ENCODE measurements around the gene RTN4IP1. TPM values are rescaled to one million over a fixed set of nuclear protein-coding genes. Genes with fewer than 3 reads are reported as not detected.
"Not testable (repeated sequence)": the region's sequence is repeated elsewhere in the genome, so short reads cannot be mapped to it uniquely, and the experiment has no call there.

RTN4IP1 gene
- total RNA-seq, 1 donor, result 2.9 TPM

GRCh38 chr6:106574741-106575458 lies 54.4 kb downstream of the RTN4IP1 start:
- Histone ChIP-seq H3K27me3 (ENCODE audit: insufficient read depth, low read length) (no peaks in the 10 kb centered on the region), H3K4me3 (ENCODE audit: low read length) (no peak overlapping the region), H3K4me1 (ENCODE audit: insufficient read depth, low read length) (peaks cover 14% of the 10 kb centered on the region), H3K9me3 (ENCODE audit: low read depth, low read length) (no peaks in the 10 kb centered on the region)

GRCh38 chr6:106572875-106573585 lies 56.3 kb downstream of the RTN4IP1 start:
- peaks cover 14% of the 10 kb centered on the region for H3K4me1 ChIP-seq (ENCODE audit: insufficient read depth, low read length)

GRCh38 chr6:106572436-106572835 lies 56.9 kb downstream of the RTN4IP1 start:
- Histone ChIP-seq H3K4me1 (ENCODE audit: insufficient read depth, low read length) (peaks cover 14% of the 10 kb centered on the region), H3K27me3 (ENCODE audit: insufficient read depth, low read length) (no peaks in the 10 kb centered on the region), H3K9me3 (ENCODE audit: low read depth, low read length) (no peaks in the 10 kb centered on the region), H3K4me3 (ENCODE audit: low read length) (no peak overlapping the region)

More at GRCh38 chr6:106572875-106573585, 56.3 kb downstream of the RTN4IP1 start:
- Histone ChIP-seq H3K27me3 (ENCODE audit: insufficient read depth, low read length) (no peaks in the 10 kb centered on the region), H3K4me3 (ENCODE audit: low read length) (no peak overlapping the region), H3K9me3 (ENCODE audit: low read depth, low read length) (no peaks in the 10 kb centered on the region)

GRCh38 chr6:106569428-106569827 lies 59.9 kb downstream of the RTN4IP1 start:
- Histone ChIP-seq H3K4me1 (ENCODE audit: insufficient read depth, low read length) (peaks cover 19% of the 10 kb centered on the region), H3K9me3 (ENCODE audit: low read depth, low read length) (no peaks in the 10 kb centered on the region), H3K27me3 (ENCODE audit: insufficient read depth, low read length) (no peaks in the 10 kb centered on the region), H3K4me3 (ENCODE audit: low read length) (no peak overlapping the region)

- Histone ChIP-seq H3K4me3 (ENCODE audit: low read length) (no peak overlapping the region), H3K27me3 (ENCODE audit: insufficient read depth, low read length) (no peaks in the 10 kb centered on the region), H3K4me1 (ENCODE audit: insufficient read depth, low read length) (peaks cover 17% of the 10 kb centered on the region), H3K9me3 (ENCODE audit: low read depth, low read length) (no peaks in the 10 kb centered on the region)
Measured at GRCh38 chr6:106568530-106568929, 60.8 kb downstream of the RTN4IP1 start.

- Histone ChIP-seq H3K4me1 (ENCODE audit: insufficient read depth, low read length) (peaks cover 29% of the 10 kb centered on the region), H3K27me3 (ENCODE audit: insufficient read depth, low read length) (no peaks in the 10 kb centered on the region), H3K4me3 (ENCODE audit: low read length) (no peak overlapping the region), H3K9me3 (ENCODE audit: low read depth, low read length) (no peaks in the 10 kb centered on the region)
Measured at GRCh38 chr6:106564476-106564875, 64.8 kb downstream of the RTN4IP1 start.

GRCh38 chr6:106563614-106564013 lies 65.7 kb downstream of the RTN4IP1 start:
- Histone ChIP-seq H3K4me3 (ENCODE audit: low read length) (no peak overlapping the region), H3K27me3 (ENCODE audit: insufficient read depth, low read length) (no peaks in the 10 kb centered on the region), H3K4me1 (ENCODE audit: insufficient read depth, low read length) (peaks cover 29% of the 10 kb centered on the region), H3K9me3 (ENCODE audit: low read depth, low read length) (no peaks in the 10 kb centered on the region)

- Histone ChIP-seq H3K9me3 (ENCODE audit: low read depth, low read length) (no peaks in the 10 kb centered on the region), H3K27me3 (ENCODE audit: insufficient read depth, low read length) (no peaks in the 10 kb centered on the region), H3K4me1 (ENCODE audit: insufficient read depth, low read length) (peaks cover 35% of the 10 kb centered on the region), H3K4me3 (ENCODE audit: low read length) (no peak overlapping the region)
Measured at GRCh38 chr6:106561686-106562405, 67.5 kb downstream of the RTN4IP1 start.

GRCh38 chr6:106560996-106561685 lies 68.2 kb downstream of the RTN4IP1 start:
- Histone ChIP-seq H3K4me3 (ENCODE audit: low read length) (no peak overlapping the region), H3K9me3 (ENCODE audit: low read depth, low read length) (no peaks in the 10 kb centered on the region), H3K27me3 (ENCODE audit: insufficient read depth, low read length) (no peaks in the 10 kb centered on the region), H3K4me1 (ENCODE audit: insufficient read depth, low read length) (peaks cover 32% of the 10 kb centered on the region)

- H3K4me1 ChIP-seq (ENCODE audit: insufficient read depth, low read length), result peaks cover 30% of the 10 kb centered on the region
- not testable (repeated sequence) for H3K27me3 ChIP-seq (ENCODE audit: insufficient read depth, low read length); H3K9me3 ChIP-seq (ENCODE audit: low read depth, low read length); H3K4me3 ChIP-seq (ENCODE audit: low read length)
Measured at GRCh38 chr6:106559659-106560058, 69.6 kb downstream of the RTN4IP1 start.

- Histone ChIP-seq H3K4me3 (ENCODE audit: low read length) (no peak overlapping the region), H3K27me3 (ENCODE audit: insufficient read depth, low read length) (no peaks in the 10 kb centered on the region), H3K4me1 (ENCODE audit: insufficient read depth, low read length) (peaks cover 30% of the 10 kb centered on the region), H3K9me3 (ENCODE audit: low read depth, low read length) (no peaks in the 10 kb centered on the region)
Measured at GRCh38 chr6:106558364-106558763, 70.9 kb downstream of the RTN4IP1 start.

GRCh38 chr6:106557837-106558236 lies 71.5 kb downstream of the RTN4IP1 start:
- H3K9me3 ChIP-seq (ENCODE audit: low read depth, low read length), result no peaks in the 10 kb centered on the region
- H3K4me3 ChIP-seq (ENCODE audit: low read length), result no peak overlapping the region
- peaks cover 26% of the 10 kb centered on the region for H3K4me1 ChIP-seq (ENCODE audit: insufficient read depth, low read length)

GRCh38 chr6:106556368-106556960 lies 72.8 kb downstream of the RTN4IP1 start:
- Histone ChIP-seq H3K4me1 (ENCODE audit: insufficient read depth, low read length) (peaks cover 19% of the 10 kb centered on the region), H3K27me3 (ENCODE audit: insufficient read depth, low read length) (no peaks in the 10 kb centered on the region), H3K4me3 (ENCODE audit: low read length) (no peak overlapping the region), H3K9me3 (ENCODE audit: low read depth, low read length) (no peaks in the 10 kb centered on the region)

More at GRCh38 chr6:106557837-106558236, 71.5 kb downstream of the RTN4IP1 start:
- H3K27me3 ChIP-seq (ENCODE audit: insufficient read depth, low read length), result no peaks in the 10 kb centered on the region

GRCh38 chr6:106555767-106556166 lies 73.5 kb downstream of the RTN4IP1 start:
- no peak overlapping the region for H3K4me3 ChIP-seq (ENCODE audit: low read length)
- peaks cover 19% of the 10 kb centered on the region for H3K4me1 ChIP-seq (ENCODE audit: insufficient read depth, low read length)
- no peaks in the 10 kb centered on the region for H3K9me3 ChIP-seq (ENCODE audit: low read depth, low read length)
- H3K27me3 ChIP-seq (ENCODE audit: insufficient read depth, low read length), result no peaks in the 10 kb centered on the region

Measured in mononuclear cell (primary cell).